Measurements from ENCODE around the gene CROCC. TPM values are rescaled to one million over a fixed set of nuclear protein-coding genes. Genes with fewer than 3 reads are reported as not detected.
"Not testable (repeated sequence)": the region's sequence is repeated elsewhere in the genome, so short reads cannot be mapped to it uniquely, and the experiment has no call there.

CROCC gene
- total RNA-seq, 4 donors from 2014 or later, result 13.0 to 149 (median 23.7) TPM

- intact Hi-C loops (cut with DNase I; ENCODE audit: low total_unique reads) (no loop called here), in situ Hi-C loops (cut with MboI; ENCODE audit: low pct_ligation_motif_present in 1 of 4, low pct_unique_long_range_greater_than_20kb in 1 of 4, low sequenced_read_pairs in 3 of 4) (no loop called here)
- H3K36me3 ChIP-seq, result no peaks in the 10 kb centered on the region
- H3K9me3 ChIP-seq, result no peaks in the 10 kb centered on the region
- TF ChIP-seq EP300 (IDR thresholded peaks at IDR 0.05; ENCODE audit: low read depth) (no peak), CTCF (IDR thresholded peaks at IDR 0.05) (no peak), POLR2AphosphoS5 (IDR thresholded peaks at IDR 0.05) (no peak), POLR2A (IDR thresholded peaks at IDR 0.05) (no peak)
- H3K27me3 ChIP-seq, result no peaks in the 10 kb centered on the region
- WGBS, 2 donors (ENCODE audit: low coverage in 1 of 2), result 80 to 100% methylated on average over 2 to 46 of the region's 51 CpGs
- DNase-seq, result no peak
- no peak overlapping the region for H3K4me3 ChIP-seq
- H3K27ac ChIP-seq, result no peak overlapping the region
- no peaks in the 10 kb centered on the region for H3K4me1 ChIP-seq
Observed at GRCh38 chr1:16938351-16939321, 16.9 kb downstream of the CROCC start.

GRCh38 chr1:16939386-16940180 lies 17.9 kb downstream of the CROCC start:
- WGBS, 2 donors (ENCODE audit: low coverage in 1 of 2), result 95 to 97% methylated on average over 16 to 32 of the region's 32 CpGs
- H3K4me1 ChIP-seq; H3K9me3 ChIP-seq; DNase-seq; intact Hi-C loops (cut with DNase I; ENCODE audit: low total_unique reads); H3K27me3 ChIP-seq; H3K27ac ChIP-seq; H3K4me3 ChIP-seq; H3K36me3 ChIP-seq: not testable (repeated sequence)
- in situ Hi-C loops (cut with MboI; ENCODE audit: low pct_ligation_motif_present in 1 of 4, low pct_unique_long_range_greater_than_20kb in 1 of 4, low sequenced_read_pairs in 3 of 4), result loop anchor here in 2 of 4 donors (10.0 kb wide), 1 partner anchor 325 kb away; the partner anchor contains the start of gene NBPF1 (in 2 of the 2)

- Histone ChIP-seq H3K27me3 (no peaks in the 10 kb centered on the region), H3K4me1 (peaks cover 0 to 9% (median 6%) of the 10 kb centered on the region in 4 donors), H3K4me3 (no peak overlapping the region), H3K27ac (no peak overlapping the region), H3K36me3 (no peaks in the 10 kb centered on the region), H3K9me3 (no peaks in the 10 kb centered on the region)
- no peak for DNase-seq
- intact Hi-C loops (cut with DNase I; ENCODE audit: low total_unique reads), result no loop called here
- TF ChIP-seq EP300 (IDR thresholded peaks at IDR 0.05; ENCODE audit: low read depth), result no peak
- WGBS, 2 donors (ENCODE audit: low coverage in 1 of 2), result 88 to 90% methylated on average over 4 to 19 of the region's 19 CpGs
- in situ Hi-C loops (cut with MboI; ENCODE audit: low pct_ligation_motif_present in 1 of 4, low pct_unique_long_range_greater_than_20kb in 1 of 4, low sequenced_read_pairs in 3 of 4), result loop anchor here in 2 of 4 donors (10.0 kb wide), 1 partner anchor 329 kb away; the partner anchor contains the start of gene NBPF1 (in 2 of the 2)
Observed at GRCh38 chr1:16944038-16944437, 22.3 kb downstream of the CROCC start.

GRCh38 chr1:16945512-16945911 lies 23.8 kb downstream of the CROCC start:
- H3K27me3 ChIP-seq; DNase-seq; H3K9me3 ChIP-seq; H3K27ac ChIP-seq; H3K4me1 ChIP-seq; intact Hi-C loops (cut with DNase I; ENCODE audit: low total_unique reads); H3K36me3 ChIP-seq; H3K4me3 ChIP-seq: not testable (repeated sequence)
- in situ Hi-C loops (cut with MboI; ENCODE audit: low pct_ligation_motif_present in 1 of 4, low pct_unique_long_range_greater_than_20kb in 1 of 4, low sequenced_read_pairs in 3 of 4), result loop anchor here in 2 of 4 donors (10.0 kb wide), 1 partner anchor 331 kb away; the partner anchor contains the start of gene NBPF1 (in 2 of the 2)
- WGBS, 2 donors (ENCODE audit: low coverage in 1 of 2), result 93% methylated on average over 9 of the region's 9 CpGs; no CpG with 5 or more reads in 1 of the 2 donors

GRCh38 chr1:16946185-16946584 lies 24.5 kb downstream of the CROCC start:
- H3K36me3 ChIP-seq; intact Hi-C loops (cut with DNase I; ENCODE audit: low total_unique reads); H3K4me1 ChIP-seq; H3K9me3 ChIP-seq; H3K27me3 ChIP-seq; H3K27ac ChIP-seq; DNase-seq; H3K4me3 ChIP-seq: not testable (repeated sequence)
- in situ Hi-C loops (cut with MboI; ENCODE audit: low pct_ligation_motif_present in 1 of 4, low pct_unique_long_range_greater_than_20kb in 1 of 4, low sequenced_read_pairs in 3 of 4), result loop anchor here in 2 of 4 donors (10.0 kb wide), 1 partner anchor 331 kb away; the partner anchor contains the start of gene NBPF1 (in 2 of the 2)
- WGBS, 2 donors (ENCODE audit: low coverage in 1 of 2), result 77 to 87% methylated on average over 4 to 12 of the region's 13 CpGs

All from transverse colon (tissue), 4 donors.